GM12872 (cell line): Measurements from ENCODE around the gene ASCC3.

ENCODE experiments used
- CTCF ChIP-seq: IDR thresholded peaks from 3 replicates; pipeline ENCODE4 v1.5.1; 2011; ENCODE audit warnings: low read depth, mild to moderate bottlenecking, low read length, moderate library complexity; ENCODE audit not compliant: insufficient read depth

Gene ASCC3

GRCh38 chr6:100620085-100620840, 260.9 kb downstream of the ASCC3 start:
- TF ChIP-seq CTCF: no peak

GRCh38 chr6:100618351-100618671, 262.8 kb downstream of the ASCC3 start:
- TF ChIP-seq CTCF: no peak

- TF ChIP-seq CTCF: no peak
Measured at GRCh38 chr6:100617633-100618350, 263.3 kb downstream of the ASCC3 start.

GRCh38 chr6:100614933-100615332, 266.2 kb downstream of the ASCC3 start:
- no peak for TF ChIP-seq CTCF

- TF ChIP-seq CTCF: no peak
Measured at GRCh38 chr6:100614386-100614785, 266.7 kb downstream of the ASCC3 start.

- TF ChIP-seq CTCF: no peak
Measured at GRCh38 chr6:100613656-100614055, 267.5 kb downstream of the ASCC3 start.

- TF ChIP-seq CTCF: no peak
Measured at GRCh38 chr6:100612094-100612493, 269.0 kb downstream of the ASCC3 start.
